Measurements from ENCODE around the gene NENF. TPM values are rescaled to one million over a fixed set of nuclear protein-coding genes. Genes with fewer than 3 reads are reported as not detected.

NENF gene
- total RNA-seq, 2 experiments from 2014 or later: 38.4 to 42.7 TPM

DNA sequence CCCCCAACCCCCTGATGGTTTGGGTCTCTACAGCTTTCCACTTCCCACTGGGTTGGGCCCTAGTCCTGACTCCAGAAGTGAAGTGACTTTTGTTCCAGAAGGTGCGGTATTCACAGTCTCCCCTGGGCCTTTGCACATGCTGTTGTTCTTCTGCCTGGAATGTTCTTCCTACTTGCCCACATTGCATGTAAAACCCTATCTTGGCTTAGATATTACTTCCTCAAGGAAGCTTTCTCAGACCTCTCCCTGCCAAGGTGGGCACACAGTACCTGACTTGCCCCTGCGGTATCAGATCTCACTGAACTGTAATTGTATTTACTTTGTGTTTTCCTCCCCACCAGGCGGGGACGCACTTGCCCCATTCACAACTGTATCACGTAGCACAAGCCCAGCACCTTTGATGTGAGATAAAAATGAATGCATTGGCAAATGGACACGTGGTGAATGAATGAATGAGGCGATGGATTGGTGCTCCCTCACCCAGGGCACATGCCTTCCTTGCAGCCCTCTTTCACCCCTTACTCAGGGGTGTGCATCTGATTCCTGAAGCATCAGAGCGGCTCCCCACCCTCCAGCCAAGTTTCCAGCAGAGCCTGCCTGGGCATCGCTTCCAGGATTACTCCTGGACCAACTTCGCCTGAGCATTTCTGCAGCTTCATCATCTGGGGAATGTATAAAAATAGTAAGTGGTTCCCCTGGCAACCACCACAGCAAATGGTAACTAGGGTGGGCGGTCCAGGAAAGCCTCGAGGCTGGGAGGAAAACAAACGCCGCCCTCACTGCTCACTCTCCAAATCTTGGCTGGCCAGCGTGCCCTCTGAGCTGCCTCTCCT is 19.8 kb downstream of the NENF start:
- intact Hi-C loops (cut with micrococcal nuclease): no loop called here
- Mint-ChIP-seq H3K27ac (no peak overlapping the region), H3K9me3 (no peaks in the 10 kb centered on the region), H3K4me1 (ENCODE audit: low read depth) (no peaks in the 10 kb centered on the region), H3K4me3 (no peak overlapping the region), H3K27me3 (no peaks in the 10 kb centered on the region), H3K36me3 (no peaks in the 10 kb centered on the region)
- POLR2A ChIA-PET: no interaction called here
- no peak for DNase-seq
- CTCF ChIA-PET: interaction anchor here (0.8 to 2.0 kb wide), 8 partner anchors 10 to 417 kb away, joined by 3 to 7 read pairs (median 4); partner anchors contain the start of genes DTL and INTS7

DNA sequence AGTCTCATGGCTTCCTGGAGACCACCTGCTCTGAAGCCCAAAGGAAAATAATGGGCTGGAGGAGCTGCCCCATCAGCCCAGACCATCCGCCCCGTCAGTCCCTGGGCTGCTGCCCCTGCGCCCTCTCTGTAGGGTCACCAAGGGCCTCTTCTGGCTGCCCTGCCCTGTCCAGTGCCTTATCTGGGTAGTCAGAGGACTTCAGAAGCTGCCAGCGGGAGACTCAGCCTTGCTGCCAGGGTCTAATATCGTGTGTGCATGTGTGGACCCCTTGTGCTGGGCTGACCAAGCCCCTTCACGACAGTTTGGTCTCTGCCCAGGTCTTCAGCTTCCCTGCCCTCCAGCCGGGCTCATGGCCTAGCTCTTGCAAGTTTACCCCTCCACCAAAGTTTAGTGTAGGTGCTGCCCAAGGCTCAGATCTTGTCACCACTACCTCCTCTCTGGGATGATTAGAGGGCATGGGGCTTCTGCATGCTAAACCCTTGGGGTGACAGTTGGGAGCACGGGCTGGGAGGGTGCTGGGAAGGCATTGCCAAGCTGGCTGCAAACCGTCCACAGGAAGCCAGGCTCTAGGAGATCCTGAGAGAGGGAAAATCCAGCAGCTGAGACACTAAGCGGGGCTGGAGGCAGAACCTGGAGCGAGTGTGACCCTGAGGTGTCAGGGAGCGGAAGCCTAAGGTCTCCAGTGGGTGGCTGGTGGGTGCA is 20.6 kb downstream of the NENF start:
- Mint-ChIP-seq H3K4me1 (ENCODE audit: low read depth) (no peaks in the 10 kb centered on the region), H3K4me3 (no peak overlapping the region), H3K27ac (no peak overlapping the region), H3K27me3 (no peaks in the 10 kb centered on the region), H3K36me3 (no peaks in the 10 kb centered on the region), H3K9me3 (no peaks in the 10 kb centered on the region)
- no peak for DNase-seq
- CTCF ChIA-PET: interaction anchor here (0.6 to 6.1 kb wide), 10 partner anchors 11 to 772 kb away, joined by 3 to 166 read pairs (median 5); partner anchors contain the start of genes DTL, INTS7 and NEK2
- POLR2A ChIA-PET: no interaction called here
- intact Hi-C loops (cut with micrococcal nuclease): no loop called here

DNA sequence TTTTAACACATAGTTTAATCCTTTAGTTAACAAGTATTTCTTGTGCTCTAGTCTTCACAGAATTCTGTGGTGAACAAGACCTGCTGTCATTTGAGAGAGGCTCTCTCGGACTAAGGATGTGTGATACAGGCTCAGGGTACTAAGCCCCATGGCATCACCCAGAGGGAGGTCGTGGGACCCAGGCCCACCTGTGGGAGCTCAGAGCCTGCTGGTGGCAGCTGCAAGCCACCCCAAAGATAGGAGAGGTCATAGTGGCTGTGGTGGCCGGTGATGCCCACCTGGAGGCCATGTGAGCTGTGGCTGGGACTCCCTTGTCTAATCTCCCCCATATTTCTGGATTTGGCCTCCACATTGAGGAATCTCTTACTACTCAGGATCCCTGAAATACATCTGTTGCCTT is 22.0 kb downstream of the NENF start:
- no peak overlapping the region for H3K4me3 Mint-ChIP-seq
- POLR2A ChIA-PET: no interaction called here
- CTCF ChIA-PET: interaction anchor here (1.0 to 6.1 kb wide), 29 partner anchors 8 to 774 kb away, joined by 3 to 166 read pairs (median 8); partner anchors contain the start of genes NEK2, NSL1 and TATDN3
- no peaks in the 10 kb centered on the region for H3K36me3 Mint-ChIP-seq
- H3K9me3 Mint-ChIP-seq: no peaks in the 10 kb centered on the region
- no peak overlapping the region for H3K27ac Mint-ChIP-seq
- H3K4me1 Mint-ChIP-seq (ENCODE audit: low read depth): peaks cover 3% of the 10 kb centered on the region
- intact Hi-C loops (cut with micrococcal nuclease): loop anchor here (5.0 kb wide), 3 partner anchors 87 to 757 kb away; no protein-coding TSS in a partner anchor
- DNase-seq: no peak
- H3K27me3 Mint-ChIP-seq: no peaks in the 10 kb centered on the region

DNA sequence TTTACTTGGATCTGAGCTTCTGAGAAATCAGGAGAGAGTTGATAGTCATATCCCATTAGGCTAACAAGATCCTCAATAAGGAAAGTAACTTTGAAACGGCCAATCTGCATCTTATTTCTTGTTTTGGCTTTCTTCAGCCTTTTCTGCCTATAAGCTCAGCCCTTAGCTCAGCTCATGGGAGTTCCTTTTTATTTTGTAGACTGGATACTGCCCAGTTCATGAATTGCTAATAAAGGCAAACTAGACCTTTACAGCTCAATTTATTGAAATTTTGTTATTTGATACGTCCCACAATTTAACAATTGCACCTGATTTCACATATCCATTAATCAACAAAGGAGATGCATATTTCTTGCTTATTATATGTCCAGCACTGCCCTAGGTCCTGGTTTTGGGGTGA is 22.7 kb downstream of the NENF start:
- intact Hi-C loops (cut with micrococcal nuclease): loop anchor here (5.0 kb wide), 3 partner anchors 88 to 758 kb away; no protein-coding TSS in a partner anchor
- POLR2A ChIA-PET: interaction anchor here (0.9 kb wide), 1 partner anchor 421 kb away, joined by 3 read pairs; no protein-coding TSS in a partner anchor
- Mint-ChIP-seq H3K36me3 (no peaks in the 10 kb centered on the region), H3K27ac (no peak overlapping the region), H3K9me3 (no peaks in the 10 kb centered on the region), H3K4me3 (no peak overlapping the region), H3K4me1 (ENCODE audit: low read depth) (peaks cover 3% of the 10 kb centered on the region), H3K27me3 (no peaks in the 10 kb centered on the region)
- CTCF ChIA-PET: interaction anchor here (0.5 to 6.1 kb wide), 99 partner anchors 9 to 876 kb away, joined by 3 to 166 read pairs (median 5); partner anchors contain the start of genes BATF3, DTL, FLVCR1 and INTS7
- no peak for DNase-seq

DNA sequence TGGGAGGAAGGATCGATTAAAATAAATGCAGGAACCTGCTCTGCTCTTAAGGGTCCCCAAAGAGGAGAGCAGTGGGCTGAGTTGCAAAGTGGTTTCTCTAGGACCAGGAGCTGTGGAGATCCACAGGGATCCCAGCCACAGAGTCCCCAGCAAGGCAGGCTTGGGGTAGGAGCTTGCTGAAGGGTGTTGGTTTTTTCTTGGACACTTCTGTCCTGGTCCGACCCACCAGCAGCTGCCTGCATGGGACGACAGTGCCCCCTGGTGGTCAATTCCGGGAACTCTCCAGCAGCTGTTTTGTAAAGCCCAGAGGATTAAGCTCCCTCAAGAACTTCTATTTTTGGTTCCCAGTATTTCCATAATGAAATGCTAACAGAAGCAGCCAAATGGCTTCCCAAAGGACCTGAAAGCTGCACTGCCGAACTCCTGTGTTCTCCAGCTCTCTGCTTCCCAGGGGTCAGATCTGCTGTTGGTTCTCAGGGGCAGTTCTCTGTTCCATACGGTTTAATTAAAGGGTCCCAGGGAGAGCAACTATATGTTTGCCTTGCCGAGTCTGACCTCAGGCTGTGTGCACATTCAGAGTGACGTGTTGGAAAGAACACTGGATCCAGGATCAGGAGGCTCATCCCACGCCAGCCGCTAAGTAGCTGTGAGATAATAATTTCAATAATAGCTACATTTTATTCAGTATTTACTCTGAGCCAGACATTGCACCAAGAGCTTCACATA is 23.2 kb downstream of the NENF start:
- peak; percentile 88 for DNase-seq
- Mint-ChIP-seq H3K27ac (no peak overlapping the region), H3K27me3 (no peaks in the 10 kb centered on the region), H3K4me1 (ENCODE audit: low read depth) (peaks cover 3% of the 10 kb centered on the region), H3K4me3 (no peak overlapping the region), H3K36me3 (no peaks in the 10 kb centered on the region), H3K9me3 (no peaks in the 10 kb centered on the region)
- POLR2A ChIA-PET: interaction anchor here (0.9 kb wide), 1 partner anchor 421 kb away, joined by 3 read pairs; no protein-coding TSS in a partner anchor
- CTCF ChIA-PET: interaction anchor here (0.5 to 6.1 kb wide), 126 partner anchors 9 to 877 kb away, joined by 3 to 166 read pairs (median 4); partner anchors contain the start of genes BATF3, DTL, FLVCR1 and INTS7
- intact Hi-C loops (cut with micrococcal nuclease): loop anchor here (1.0 to 5.0 kb wide), 6 partner anchors 89 to 776 kb away; no protein-coding TSS in a partner anchor

DNA sequence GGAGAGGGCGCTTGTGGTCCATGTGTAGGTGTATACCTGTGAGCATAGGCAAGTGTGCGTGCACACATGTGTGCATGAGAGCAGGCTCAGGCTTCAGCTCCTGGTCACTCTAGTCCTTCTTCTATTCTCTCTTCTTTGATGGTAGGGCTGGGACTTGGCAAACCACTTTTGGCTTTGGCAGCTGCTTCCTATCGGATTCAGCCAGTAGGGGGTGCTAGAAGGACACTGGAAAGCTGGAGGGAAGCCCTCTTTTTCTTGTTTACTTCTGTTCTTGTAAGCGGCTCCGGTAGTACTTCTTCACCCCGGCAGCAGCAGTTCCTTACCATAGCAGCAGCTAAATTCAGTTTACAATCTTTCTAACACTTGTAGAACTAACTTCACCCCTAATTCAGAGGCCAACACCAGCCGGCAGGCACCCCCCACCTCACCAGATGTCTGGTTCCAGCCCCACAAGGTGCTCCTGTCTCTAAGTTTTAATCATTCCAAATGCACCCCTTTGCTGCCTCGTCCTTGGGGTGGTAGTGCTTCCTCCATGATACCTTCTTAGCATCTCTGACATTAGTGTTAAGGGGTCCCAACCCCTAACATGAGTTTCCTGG is 25.1 kb downstream of the NENF start:
- no peaks in the 10 kb centered on the region for H3K9me3 Mint-ChIP-seq
- H3K4me1 Mint-ChIP-seq (ENCODE audit: low read depth): peaks cover 3% of the 10 kb centered on the region
- ChIA-PET POLR2A (no interaction called here), CTCF (interaction anchor here (0.6 to 6.1 kb wide), 51 partner anchors 9 to 777 kb away, joined by 3 to 166 read pairs (median 4); partner anchors contain the start of genes DTL, INTS7, NEK2 and NENF)
- H3K27ac Mint-ChIP-seq: no peak overlapping the region
- intact Hi-C loops (cut with micrococcal nuclease): loop anchor here (1.0 to 5.0 kb wide), 8 partner anchors 91 to 761 kb away; no protein-coding TSS in a partner anchor
- H3K4me3 Mint-ChIP-seq: no peak overlapping the region
- DNase-seq: peak; percentile 79
- H3K27me3 Mint-ChIP-seq: no peaks in the 10 kb centered on the region
- H3K36me3 Mint-ChIP-seq: no peaks in the 10 kb centered on the region

DNA sequence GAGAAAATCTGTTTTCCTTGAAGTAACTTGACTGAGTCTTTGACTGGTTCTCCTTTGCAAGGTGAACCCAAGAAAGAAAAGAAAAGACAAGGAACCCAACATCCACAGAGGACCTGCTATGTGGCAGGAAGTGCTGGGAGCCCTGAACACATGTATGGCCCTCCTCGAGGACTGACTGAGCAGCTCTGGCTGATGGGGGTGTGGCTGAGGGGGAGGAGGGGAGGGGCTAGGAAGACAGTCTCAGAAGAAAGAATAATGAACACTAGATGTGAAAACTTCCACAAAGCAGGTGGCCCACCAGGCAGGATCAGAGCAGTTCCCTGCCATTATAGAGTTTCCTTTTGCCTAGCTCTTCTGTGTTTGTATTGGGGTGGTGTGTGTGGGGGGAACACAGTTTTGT is 26.1 kb downstream of the NENF start:
- Mint-ChIP-seq H3K27ac (no peak overlapping the region), H3K36me3 (no peaks in the 10 kb centered on the region), H3K9me3 (no peaks in the 10 kb centered on the region), H3K27me3 (no peaks in the 10 kb centered on the region), H3K4me1 (ENCODE audit: low read depth) (peaks cover 3% of the 10 kb centered on the region), H3K4me3 (no peak overlapping the region)
- CTCF ChIA-PET: interaction anchor here (0.6 to 6.1 kb wide), 14 partner anchors 10 to 778 kb away, joined by 3 to 166 read pairs (median 9); partner anchors contain the start of gene NEK2
- peak; percentile 47 for DNase-seq
- intact Hi-C loops (cut with micrococcal nuclease): loop anchor here (1.0 to 5.0 kb wide), 5 partner anchors 92 to 762 kb away; no protein-coding TSS in a partner anchor
- POLR2A ChIA-PET: no interaction called here

DNA sequence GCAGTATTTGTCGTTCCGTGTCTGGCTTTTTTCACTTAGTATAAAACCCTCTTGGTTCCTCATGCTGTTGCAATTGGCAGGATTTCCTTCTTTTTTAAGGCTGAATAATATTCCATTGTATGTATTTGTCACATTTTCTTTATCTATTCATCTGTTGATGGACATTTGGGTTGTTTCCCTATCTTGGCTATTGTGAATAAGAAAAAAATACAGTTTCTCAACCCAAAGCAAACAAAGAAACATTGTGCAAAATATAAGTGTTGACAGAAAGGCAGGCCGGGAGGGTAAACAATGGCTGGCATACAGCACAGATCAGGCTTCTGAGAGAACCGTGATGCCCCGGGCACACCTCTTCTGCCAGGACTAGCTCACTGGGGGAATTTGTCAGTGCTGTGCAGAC is 26.9 kb downstream of the NENF start:
- no peaks in the 10 kb centered on the region for H3K36me3 Mint-ChIP-seq
- no peak overlapping the region for H3K4me3 Mint-ChIP-seq
- no peaks in the 10 kb centered on the region for H3K27me3 Mint-ChIP-seq
- H3K27ac Mint-ChIP-seq: no peak overlapping the region
- no peaks in the 10 kb centered on the region for H3K9me3 Mint-ChIP-seq
- no peak for DNase-seq
- intact Hi-C loops (cut with micrococcal nuclease): loop anchor here (5.0 kb wide), 3 partner anchors 92 to 762 kb away; no protein-coding TSS in a partner anchor
- H3K4me1 Mint-ChIP-seq (ENCODE audit: low read depth): peaks cover 3% of the 10 kb centered on the region
- ChIA-PET CTCF (interaction anchor here (1.0 to 6.0 kb wide), 5 partner anchors 20 to 388 kb away, joined by 3 to 111 read pairs (median 20); no protein-coding TSS in a partner anchor), POLR2A (no interaction called here)

DNA sequence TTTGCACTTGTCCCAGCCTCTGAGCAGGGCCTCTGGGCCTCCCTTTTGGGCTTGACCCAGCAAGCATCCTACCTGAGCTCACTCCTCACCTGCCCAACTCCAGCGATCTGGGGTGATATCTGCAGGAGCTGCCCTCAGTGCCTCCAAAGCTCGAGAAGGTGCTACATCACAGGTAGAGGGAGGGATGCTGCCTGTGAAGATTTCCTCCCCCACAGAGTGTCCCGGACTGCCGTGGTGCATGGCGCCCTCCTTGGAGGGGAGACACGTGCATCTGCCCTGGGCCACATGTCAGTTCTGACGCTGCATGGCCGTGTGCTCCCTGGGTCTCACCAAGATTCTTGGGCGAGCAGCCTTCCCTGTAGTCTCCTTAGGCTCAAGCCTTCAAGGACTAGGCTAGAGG is 27.7 kb downstream of the NENF start:
- ChIA-PET CTCF (no interaction called here), POLR2A (no interaction called here)
- intact Hi-C loops (cut with micrococcal nuclease): no loop called here
- Mint-ChIP-seq H3K27me3 (no peaks in the 10 kb centered on the region), H3K27ac (no peak overlapping the region), H3K9me3 (no peaks in the 10 kb centered on the region), H3K4me1 (ENCODE audit: low read depth) (peaks cover 3% of the 10 kb centered on the region), H3K36me3 (no peaks in the 10 kb centered on the region), H3K4me3 (no peak overlapping the region)
- DNase-seq: no peak

DNA sequence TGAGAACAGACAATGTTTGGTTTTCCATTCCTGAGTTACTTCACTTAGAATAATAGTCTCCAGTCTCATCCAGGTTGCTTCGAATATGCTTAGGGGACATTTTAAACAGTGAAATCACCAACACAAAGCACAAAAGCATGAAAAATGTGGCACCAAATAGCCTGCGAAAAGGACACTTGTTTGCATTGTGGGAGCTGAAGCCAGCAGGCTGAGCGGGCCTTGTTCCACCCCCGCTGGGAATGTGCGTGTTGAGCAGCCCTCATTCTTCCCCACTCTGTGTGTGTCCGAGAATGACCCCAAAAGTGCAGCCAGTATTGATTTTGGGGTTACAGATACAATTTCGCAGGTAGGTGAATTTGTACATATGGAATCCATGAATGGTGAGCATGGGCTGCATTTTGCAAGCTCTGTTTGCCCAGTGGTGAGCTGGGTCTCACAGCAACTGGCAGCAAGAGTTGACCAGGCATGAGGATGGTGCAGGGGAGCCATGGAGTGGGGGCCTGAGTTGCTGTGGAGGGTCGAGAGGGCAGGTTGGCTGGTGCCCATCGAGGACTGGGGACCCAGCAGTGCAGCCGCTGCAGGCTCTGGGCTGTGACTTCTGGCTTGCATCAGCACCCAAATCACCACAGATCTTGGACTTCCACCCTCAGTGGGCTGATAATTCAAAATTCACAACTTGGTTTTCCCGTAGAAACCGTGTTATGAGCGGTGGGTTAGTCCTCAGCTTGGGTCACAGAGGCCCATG is 29.4 kb downstream of the NENF start:
- H3K27me3 Mint-ChIP-seq: peaks cover 1% of the 10 kb centered on the region
- H3K4me3 Mint-ChIP-seq: no peak overlapping the region

More for the DNA sequence above, 29.4 kb downstream of the NENF start:
- ChIA-PET POLR2A (no interaction called here), CTCF (interaction anchor here (4.9 kb wide), 1 partner anchor 16 kb away, joined by 33 read pairs; no protein-coding TSS in a partner anchor)
- Mint-ChIP-seq H3K4me1 (ENCODE audit: low read depth) (peaks cover 3% of the 10 kb centered on the region), H3K9me3 (no peaks in the 10 kb centered on the region), H3K36me3 (no peaks in the 10 kb centered on the region), H3K27ac (no peak overlapping the region)
- no peak for DNase-seq
- intact Hi-C loops (cut with micrococcal nuclease): no loop called here

All from activated CD4-positive, alpha-beta memory T cell treated with anti-CD3 and anti-CD28 coated beads for 36 hours (primary cell).